ENCODE results near the gene LRRC70. TPM values are rescaled to one million over a fixed set of nuclear protein-coding genes. Genes with fewer than 3 reads are reported as not detected.

LRRC70 gene
- total and polyA plus RNA-seq, 12 donors = 0.72 to 8.2 (median 3.4) TPM; not detected in 1

GRCh38 chr5:62590387-62590786 lies 11.8 kb downstream of the LRRC70 start:
- Histone ChIP-seq H3K4me1 (replicated peaks in 1 of 2) (peaks cover 13 to 17% of the 10 kb centered on the region in 2 donors), H3K27ac (no peak overlapping the region), H3K4me3 (no peak overlapping the region), H3K9me3 (replicated peaks in 1 of 3) (no peaks in the 10 kb centered on the region), H3K27me3 (no peaks in the 10 kb centered on the region), H3K36me3 (replicated peaks in 1 of 2) (no peaks in the 10 kb centered on the region)
- intact Hi-C loops (cut with DNase I) = no loop called here
- 77 to 95% (median 93%) methylated on average over 2 of the region's 2 CpGs for whole genome bisulfite sequencing, 4 donors
- no peak for DNase-seq
- no peak for TF ChIP-seq POLR2A (IDR thresholded peaks at IDR 0.05)
- no peak for TF ChIP-seq CTCF (IDR thresholded peaks at IDR 0.05)

DNA sequence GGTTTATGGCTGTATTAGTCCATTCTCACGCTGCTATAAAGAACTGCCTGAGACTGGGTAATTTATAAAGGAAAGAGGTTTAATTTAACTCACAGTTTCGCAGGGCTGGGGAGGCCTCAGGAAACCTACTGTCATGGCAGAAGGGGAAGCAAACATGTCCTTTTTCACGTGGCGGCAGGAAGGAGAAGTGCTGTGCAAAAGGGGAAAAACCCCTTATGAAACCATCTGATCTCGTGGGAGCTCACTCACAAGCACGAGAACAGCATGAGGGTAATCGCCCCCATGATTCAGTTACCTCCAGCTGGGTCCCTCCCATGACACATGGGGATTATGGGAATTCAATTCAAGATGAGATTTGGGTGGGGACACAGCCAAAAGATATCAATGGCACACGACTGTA lies 13.9 kb downstream of the LRRC70 start:
- Histone ChIP-seq H3K9me3 (replicated peaks in 1 of 3) (no peaks in the 10 kb centered on the region), H3K4me3 (no peak overlapping the region), H3K27ac (no peak overlapping the region), H3K36me3 (replicated peaks in 1 of 2) (no peaks in the 10 kb centered on the region), H3K27me3 (no peaks in the 10 kb centered on the region), H3K4me1 (replicated peaks in 1 of 2) (peaks cover 4 to 7% of the 10 kb centered on the region in 2 donors)
- intact Hi-C loops (cut with DNase I) = no loop called here
- no peak for TF ChIP-seq CTCF (IDR thresholded peaks at IDR 0.05)
- TF ChIP-seq POLR2A (IDR thresholded peaks at IDR 0.05) = no peak
- DNase-seq = no peak
- 84 to 86% (median 85%) methylated on average over 8 of the region's 8 CpGs for WGBS, 4 donors

DNA sequence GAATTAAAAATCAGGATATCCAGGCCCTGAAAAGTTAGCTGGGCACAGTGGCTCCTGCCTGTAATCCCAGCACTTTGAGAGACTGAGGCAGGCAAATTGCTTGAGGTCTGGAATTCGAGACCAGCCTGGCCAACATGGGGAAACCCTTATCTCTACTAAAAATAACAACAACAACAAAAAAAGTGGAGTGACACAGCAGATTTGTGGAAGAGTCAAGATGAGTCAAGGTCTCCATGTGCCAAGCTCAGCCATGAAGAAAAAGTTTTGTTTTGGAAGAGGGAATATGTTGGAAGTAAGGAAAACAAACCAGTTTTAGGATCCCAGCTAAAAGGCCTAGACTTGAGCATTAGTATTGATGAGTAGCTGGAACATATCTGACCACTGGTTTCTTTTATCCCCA lies 14.7 kb downstream of the LRRC70 start:
- no peak overlapping the region for H3K27ac ChIP-seq
- no peaks in the 10 kb centered on the region for H3K36me3 ChIP-seq (replicated peaks in 1 of 2)
- 31 to 62% (median 35%) methylated on average over 1 of the region's 1 CpG for WGBS, 4 donors

GRCh38 chr5:62594364-62594984 lies 15.9 kb downstream of the LRRC70 start:
- no peak overlapping the region for H3K4me3 ChIP-seq
- TF ChIP-seq POLR2A (IDR thresholded peaks at IDR 0.05) (no peak), CTCF (IDR thresholded peaks at IDR 0.05) (no peak)
- no peaks in the 10 kb centered on the region for H3K9me3 ChIP-seq (replicated peaks in 1 of 3)
- intact Hi-C loops (cut with DNase I) = no loop called here
- peaks cover 4 to 7% of the 10 kb centered on the region in 2 donors for H3K4me1 ChIP-seq (replicated peaks in 1 of 2)
- 96 to 98% (median 98%) methylated on average over 3 of the region's 3 CpGs for WGBS, 4 donors
- no peaks in the 10 kb centered on the region for H3K27me3 ChIP-seq
- no peak overlapping the region for H3K27ac ChIP-seq
- H3K36me3 ChIP-seq (replicated peaks in 1 of 2) = no peaks in the 10 kb centered on the region
- no peak for DNase-seq

More for the DNA sequence above, 14.7 kb downstream of the LRRC70 start:
- Histone ChIP-seq H3K9me3 (replicated peaks in 1 of 3) (no peaks in the 10 kb centered on the region), H3K27me3 (no peaks in the 10 kb centered on the region), H3K4me1 (replicated peaks in 1 of 2) (peaks cover 4 to 7% of the 10 kb centered on the region in 2 donors), H3K4me3 (no peak overlapping the region)
- intact Hi-C loops (cut with DNase I) = no loop called here
- DNase-seq = no peak
- TF ChIP-seq CTCF (IDR thresholded peaks at IDR 0.05) (no peak), POLR2A (IDR thresholded peaks at IDR 0.05) (no peak)

Measured in adrenal gland (tissue), 12 donors.